ENCODE measurements around the gene CCM2.
A peak's percentile ranks its signal among the peaks of the same experiment; 100 is the strongest.

The CCM2 gene

GRCh38 chr7:44977959-44978335, 22.1 kb upstream of the CCM2 start:
- no peak overlapping the region for H3K9ac ChIP-seq
- H3K27ac ChIP-seq = no peak overlapping the region
- no peak overlapping the region for H3K4me2 ChIP-seq
- no peak overlapping the region for H3K4me3 ChIP-seq (IDR thresholded peaks at IDR 0.05; ENCODE audit: insufficient read depth, low read depth, low read length)
- H3K36me3 ChIP-seq (ENCODE audit: insufficient read depth) = peaks cover 5% of the 10 kb centered on the region; the same call in 1 of the 2 replicates
- no peak overlapping the region for H2AFZ ChIP-seq (ENCODE audit: low read depth)
- no peaks in the 10 kb centered on the region; the same call in 1 of the 2 replicates for H4K20me1 ChIP-seq (ENCODE audit: insufficient read depth)
- H3K27me3 ChIP-seq (ENCODE audit: insufficient read depth, low read depth) = no peaks in the 10 kb centered on the region
- peaks cover 37% of the 10 kb centered on the region for H3K4me1 ChIP-seq (ENCODE audit: low read depth, poor library complexity, severe bottlenecking)
- TF ChIP-seq CTCF (conservative IDR thresholded peaks at IDR 0.05; ENCODE audit: low read depth, low read length) = no peak
- H3K79me2 ChIP-seq (ENCODE audit: insufficient read depth, low read depth) = peaks cover 4% of the 10 kb centered on the region; the same call in 1 of the 2 replicates

GRCh38 chr7:44978511-44979366, 21.3 kb upstream of the CCM2 start, which contains the start of gene MYO1G:
Gene MYO1G (minus strand): TSS chr7:44979015. CDS start chr7:44978961, 54 bp downstream.
- H3K27me3 ChIP-seq (ENCODE audit: insufficient read depth, low read depth) = no peaks in the 10 kb centered on the region
- peaks cover 41% of the 10 kb centered on the region for H3K4me1 ChIP-seq (ENCODE audit: low read depth, poor library complexity, severe bottlenecking)
- peaks cover 10% of the 10 kb centered on the region; the same call in 1 of the 2 replicates for H3K36me3 ChIP-seq (ENCODE audit: insufficient read depth)
- no peak within 1 kb of the TSS for H3K4me3 ChIP-seq (IDR thresholded peaks at IDR 0.05; ENCODE audit: insufficient read depth, low read depth, low read length)
- H2AFZ ChIP-seq (ENCODE audit: low read depth) = no peak within 1 kb of the TSS
- no peak for TF ChIP-seq CTCF (conservative IDR thresholded peaks at IDR 0.05; ENCODE audit: low read depth, low read length)
- H3K79me2 ChIP-seq (ENCODE audit: insufficient read depth, low read depth) = peaks cover 12% of the 10 kb centered on the region
- H3K27ac ChIP-seq = peak within 1 kb of the TSS; percentile 0; the same call in 1 of the 2 replicates
- H4K20me1 ChIP-seq (ENCODE audit: insufficient read depth) = peaks cover 2% of the 10 kb centered on the region; the same call in 1 of the 2 replicates
- H3K9ac ChIP-seq = no peak within 1 kb of the TSS
- H3K4me2 ChIP-seq = no peak within 1 kb of the TSS

- H3K27ac ChIP-seq = peak overlapping the region; percentile 0; the same call in 1 of the 2 replicates
- peaks cover 10% of the 10 kb centered on the region for H4K20me1 ChIP-seq (ENCODE audit: insufficient read depth)
- TF ChIP-seq CTCF (conservative IDR thresholded peaks at IDR 0.05; ENCODE audit: low read depth, low read length) = no peak
- H2AFZ ChIP-seq (ENCODE audit: low read depth) = no peak overlapping the region
- H3K36me3 ChIP-seq (ENCODE audit: insufficient read depth) = peaks cover 18% of the 10 kb centered on the region; the same call in 1 of the 2 replicates
- H3K79me2 ChIP-seq (ENCODE audit: insufficient read depth, low read depth) = peaks cover 22% of the 10 kb centered on the region
- H3K4me1 ChIP-seq (ENCODE audit: low read depth, poor library complexity, severe bottlenecking) = peaks cover 46% of the 10 kb centered on the region
- H3K4me3 ChIP-seq (IDR thresholded peaks at IDR 0.05; ENCODE audit: insufficient read depth, low read depth, low read length) = no peak overlapping the region
- no peaks in the 10 kb centered on the region for H3K27me3 ChIP-seq (ENCODE audit: insufficient read depth, low read depth)
- H3K4me2 ChIP-seq = no peak overlapping the region; the same call in 1 of the 2 replicates
- H3K9ac ChIP-seq = no peak overlapping the region
These were observed 20.3 kb upstream of the CCM2 start for GRCh38 chr7:44979481-44980392.

GRCh38 chr7:44980393-44981034, 19.5 kb upstream of the CCM2 start:
- peaks cover 25% of the 10 kb centered on the region; the same call in 1 of the 2 replicates for H3K36me3 ChIP-seq (ENCODE audit: insufficient read depth)
- TF ChIP-seq CTCF (conservative IDR thresholded peaks at IDR 0.05; ENCODE audit: low read depth, low read length) = no peak
- H4K20me1 ChIP-seq (ENCODE audit: insufficient read depth) = peaks cover 16% of the 10 kb centered on the region
- peak overlapping the region; percentile 38; the same call in 1 of the 2 replicates for H3K27ac ChIP-seq
- H3K4me1 ChIP-seq (ENCODE audit: low read depth, poor library complexity, severe bottlenecking) = peaks cover 50% of the 10 kb centered on the region
- no peak overlapping the region for H2AFZ ChIP-seq (ENCODE audit: low read depth)
- H3K27me3 ChIP-seq (ENCODE audit: insufficient read depth, low read depth) = no peaks in the 10 kb centered on the region
- no peak overlapping the region for H3K9ac ChIP-seq
- peaks cover 30% of the 10 kb centered on the region for H3K79me2 ChIP-seq (ENCODE audit: insufficient read depth, low read depth)
- no peak overlapping the region for H3K4me3 ChIP-seq (IDR thresholded peaks at IDR 0.05; ENCODE audit: insufficient read depth, low read depth, low read length)
- H3K4me2 ChIP-seq = no peak overlapping the region; the same call in 1 of the 2 replicates

Measured in KMS-11 (cell line).